Hematopoietic multipotent progenitor cell treated with erythropoietin and hydrocortisone succinate and interleukin-3 and kit ligand, for 15 days (in vitro differentiated cells): ENCODE measurements around the gene TP63.

Source experiments
- DNase-seq: peaks from one replicate; pipeline ENCODE4 v3.0.0-alpha.2; 2015; ENCODE audit warnings: low spot score

The TP63 gene

GRCh38 chr3:189813647-189814240, 182.6 kb downstream of the TP63 start:
- DNase-seq = no peak

- no peak for DNase-seq
These were observed 189.2 kb downstream of the TP63 start for GRCh38 chr3:189820365-189820720.

DNA sequence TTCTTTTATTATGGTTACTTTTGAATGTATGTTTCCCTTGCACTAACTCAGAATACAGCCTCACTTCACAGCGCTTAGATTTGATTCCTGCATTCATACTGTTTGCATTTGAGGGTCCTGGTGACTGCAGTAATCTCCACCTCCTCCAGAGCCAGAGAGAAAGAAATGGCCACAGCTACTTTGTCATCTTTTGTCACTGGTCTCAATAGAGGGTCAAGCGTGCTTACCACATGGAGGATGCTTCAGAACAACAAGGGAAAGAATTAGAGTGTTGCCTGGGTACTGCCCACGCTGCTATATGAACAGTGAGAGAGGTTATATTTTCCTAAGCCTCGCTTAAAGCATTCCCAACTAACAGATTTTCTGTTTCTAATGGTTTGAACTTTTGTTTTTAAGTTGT, 190.1 kb downstream of the TP63 start:
- no peak for DNase-seq

DNA sequence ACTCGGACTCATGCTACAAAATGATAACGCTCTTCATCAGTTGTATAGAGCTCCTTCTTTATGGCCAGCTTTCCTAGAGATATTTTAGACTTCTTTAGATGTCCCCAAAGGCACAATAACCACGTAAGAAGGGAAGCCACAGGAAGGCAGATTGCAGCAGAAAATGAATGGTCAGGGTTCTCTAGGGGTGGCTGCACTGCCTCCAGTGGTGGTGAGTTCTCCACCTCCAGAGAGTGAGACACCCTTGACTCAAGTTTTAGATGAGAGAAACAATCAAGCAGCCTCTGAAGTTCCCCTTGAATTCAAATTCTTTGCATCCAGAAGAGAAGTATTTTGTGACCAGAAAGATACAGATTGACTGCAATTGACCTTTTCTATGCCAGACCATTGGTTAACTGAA, 191.5 kb downstream of the TP63 start:
- no peak for DNase-seq

GRCh38 chr3:189824629-189825312, 193.6 kb downstream of the TP63 start:
- no peak for DNase-seq

DNA sequence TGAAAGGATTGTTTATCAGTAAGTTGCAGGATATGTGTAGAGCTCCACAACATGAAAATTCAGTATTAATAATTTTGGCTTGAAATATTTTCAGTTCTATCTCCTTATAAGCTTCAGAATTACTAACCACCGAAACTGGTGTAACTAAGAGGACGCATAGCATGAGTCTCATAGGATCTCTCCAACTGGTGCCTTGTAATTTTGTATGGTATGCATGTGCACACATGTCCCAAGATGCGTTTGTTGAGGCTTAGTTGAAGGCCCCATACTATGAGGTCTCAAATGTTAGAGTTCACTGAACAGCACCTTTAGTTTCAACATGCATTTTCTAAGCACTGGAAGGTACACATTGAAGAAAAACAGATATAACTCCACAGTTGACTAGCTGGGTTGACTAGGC, 195.4 kb downstream of the TP63 start:
- no peak for DNase-seq

DNA sequence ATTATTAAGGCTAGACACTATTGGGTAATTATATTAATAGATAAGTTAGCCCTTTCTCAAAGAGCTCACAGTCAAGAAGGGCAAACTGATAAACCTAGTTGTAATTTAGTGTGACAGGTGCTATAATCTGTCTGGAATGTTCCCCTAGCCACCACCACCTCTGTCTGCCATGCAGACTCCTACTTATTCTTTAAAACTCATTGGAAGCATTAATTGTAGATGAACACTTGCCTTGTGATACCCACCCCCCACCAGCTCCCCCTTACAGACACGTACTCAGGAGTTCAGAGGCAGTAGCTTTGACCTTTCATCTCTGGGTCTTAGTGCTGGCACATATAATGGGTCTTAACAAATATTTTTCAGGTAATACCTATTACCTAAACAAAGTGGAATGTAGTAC, 195.9 kb downstream of the TP63 start:
- DNase-seq = no peak

DNA sequence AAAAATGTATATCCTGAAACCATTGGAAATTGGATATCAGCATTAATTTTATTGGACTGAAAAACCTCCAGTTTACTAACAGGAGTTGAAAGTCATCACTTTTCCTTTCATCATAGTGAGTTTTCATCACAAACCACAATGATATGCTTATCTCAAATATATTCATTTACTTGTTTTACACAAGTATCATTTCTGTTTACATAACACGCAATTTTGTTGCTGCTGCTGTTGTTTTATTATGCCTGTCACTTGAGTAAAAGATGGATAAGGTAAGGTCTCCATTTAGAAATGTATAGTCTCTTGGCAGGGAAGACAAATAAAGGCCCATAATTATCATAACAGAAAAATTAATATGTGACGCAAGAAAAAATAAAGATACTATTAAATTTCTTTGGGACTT, 199.2 kb downstream of the TP63 start:
- DNase-seq = no peak

GRCh38 chr3:189833266-189833665, 202.1 kb downstream of the TP63 start:
- no peak for DNase-seq

- DNase-seq = no peak
These were observed 202.8 kb downstream of the TP63 start for GRCh38 chr3:189833996-189834395.

DNA sequence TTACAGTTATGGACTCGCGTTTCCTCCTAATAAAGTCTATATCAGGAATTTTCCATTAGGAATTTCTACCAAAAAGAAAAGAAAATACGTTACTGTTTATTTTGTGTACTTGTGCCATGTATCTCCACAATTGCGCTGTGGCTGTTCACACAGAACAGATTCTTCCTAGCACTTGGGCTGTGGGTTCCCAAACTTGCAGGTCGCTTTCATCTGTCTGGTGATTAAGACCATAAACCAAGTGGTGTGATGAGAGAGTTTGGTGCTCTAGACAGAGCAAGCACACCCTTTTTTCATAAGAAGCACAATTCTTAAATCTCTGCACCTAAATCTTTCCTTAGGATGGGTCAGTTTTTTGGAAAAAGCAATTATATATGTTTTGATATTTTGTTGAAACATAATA, 203.3 kb downstream of the TP63 start:
- DNase-seq = no peak

DNA sequence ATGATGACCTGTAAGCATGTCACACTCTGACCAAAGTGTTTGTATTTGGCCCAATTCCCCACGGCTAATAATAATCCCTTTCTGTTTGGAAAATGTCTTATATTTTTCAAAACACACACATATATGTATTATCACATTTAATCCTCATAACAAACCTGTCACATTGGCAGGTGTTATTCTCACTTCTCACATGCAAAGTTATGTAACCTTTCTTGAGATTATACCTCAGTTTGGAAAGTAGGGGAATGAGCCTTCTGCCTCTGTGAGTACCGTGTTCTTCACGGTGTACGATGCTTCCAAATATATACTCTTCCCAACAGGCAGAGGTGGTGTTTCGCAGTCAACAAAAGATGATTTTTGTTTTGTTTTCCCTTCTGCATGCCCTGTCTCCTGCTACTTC, 205.6 kb downstream of the TP63 start:
- DNase-seq = no peak

GRCh38 chr3:189838291-189838690, 207.1 kb downstream of the TP63 start:
- no peak for DNase-seq

DNA sequence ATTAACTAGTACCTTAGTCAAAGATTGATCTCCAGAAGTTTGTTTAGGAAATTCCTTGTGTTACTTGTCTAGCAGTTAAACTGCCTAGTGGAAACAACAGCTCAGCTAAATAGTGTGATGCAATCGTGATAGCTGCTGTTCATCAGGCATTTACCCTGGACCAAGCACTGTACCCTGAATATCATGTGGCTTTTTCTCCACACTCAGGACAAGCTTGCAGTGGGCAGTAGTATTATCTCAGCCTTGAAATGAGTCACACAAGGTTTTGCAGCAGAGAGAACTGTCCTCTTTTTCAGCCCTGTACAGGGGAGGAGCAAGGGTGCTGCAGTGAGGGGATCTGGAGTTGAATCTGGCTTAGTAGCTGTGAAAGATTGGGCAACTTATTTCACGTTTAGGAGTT, 208.4 kb downstream of the TP63 start:
- no peak for DNase-seq

- no peak for DNase-seq
These were observed 210.4 kb downstream of the TP63 start for GRCh38 chr3:189841473-189842205.

GRCh38 chr3:189842681-189843602, 211.8 kb downstream of the TP63 start:
- no peak for DNase-seq

DNA sequence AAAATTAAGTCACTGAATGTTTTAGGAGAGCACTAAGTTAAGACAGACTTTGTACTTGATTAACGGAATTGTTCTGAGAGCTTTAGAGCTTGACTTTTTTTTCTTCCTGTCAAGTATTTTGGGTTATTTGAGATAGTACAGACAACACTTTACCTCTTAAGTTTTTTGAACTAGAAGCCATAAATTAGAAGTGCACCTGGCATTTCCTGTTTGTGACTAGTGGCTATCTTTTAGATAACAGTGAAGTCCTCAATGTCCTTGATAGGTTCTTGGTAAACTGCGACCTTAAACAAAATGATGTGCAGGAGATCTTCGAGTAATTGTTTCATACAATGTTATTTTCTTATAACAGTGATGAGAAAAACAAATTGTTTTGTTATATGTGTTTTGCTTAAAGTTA, 213.9 kb downstream of the TP63 start:
- DNase-seq = no peak

GRCh38 chr3:189848395-189849040, 217.3 kb downstream of the TP63 start:
- no peak for DNase-seq

- DNase-seq = no peak
These were observed 218.1 kb downstream of the TP63 start for GRCh38 chr3:189849262-189849661.

- no peak for DNase-seq
These were observed 220.5 kb downstream of the TP63 start for GRCh38 chr3:189851682-189852081.

DNA sequence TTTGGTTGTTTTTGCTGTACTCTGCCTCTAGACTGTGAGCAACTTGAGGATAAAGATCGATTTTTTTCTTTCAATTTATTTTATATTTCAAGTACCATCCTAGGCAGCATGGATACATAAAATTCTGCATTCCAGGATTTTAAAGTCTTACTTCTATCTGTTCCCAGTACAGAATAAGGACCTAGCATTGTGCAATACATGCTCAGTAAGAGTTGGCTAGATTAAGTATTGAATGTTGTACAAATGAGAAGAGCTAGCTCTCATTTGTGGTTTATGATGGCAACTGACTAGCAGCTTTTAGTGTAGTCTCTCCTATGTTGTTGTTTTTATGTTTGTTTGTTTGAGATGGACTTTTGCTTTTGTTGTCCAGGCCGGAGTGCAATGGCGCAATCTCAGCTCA, 222.7 kb downstream of the TP63 start:
- no peak for DNase-seq

- DNase-seq = no peak
These were observed 229.1 kb downstream of the TP63 start for GRCh38 chr3:189860296-189860695.
